NB4 (cell line): ENCODE results near the gene RNF19B.

ENCODE experiments used
- CTCF ChIP-seq: IDR thresholded peaks from one replicate; pipeline ENCODE4 v1.5.1; 2012; ENCODE audit warnings: low read depth, low read length
- POLR2A ChIP-seq: IDR thresholded peaks from 2 replicates; pipeline ENCODE4 v1.6.1; 2011; ENCODE audit warnings: mild to moderate bottlenecking; ENCODE audit not compliant: insufficient read length; ENCODE audit errors: extremely low read depth

GRCh38 chr1:32934535-32934934 lies 30.1 kb downstream of the RNF19B start:
- TF ChIP-seq CTCF (no peak), POLR2A (no peak)
